Measurements from ENCODE around the gene TLE5.

DNA sequence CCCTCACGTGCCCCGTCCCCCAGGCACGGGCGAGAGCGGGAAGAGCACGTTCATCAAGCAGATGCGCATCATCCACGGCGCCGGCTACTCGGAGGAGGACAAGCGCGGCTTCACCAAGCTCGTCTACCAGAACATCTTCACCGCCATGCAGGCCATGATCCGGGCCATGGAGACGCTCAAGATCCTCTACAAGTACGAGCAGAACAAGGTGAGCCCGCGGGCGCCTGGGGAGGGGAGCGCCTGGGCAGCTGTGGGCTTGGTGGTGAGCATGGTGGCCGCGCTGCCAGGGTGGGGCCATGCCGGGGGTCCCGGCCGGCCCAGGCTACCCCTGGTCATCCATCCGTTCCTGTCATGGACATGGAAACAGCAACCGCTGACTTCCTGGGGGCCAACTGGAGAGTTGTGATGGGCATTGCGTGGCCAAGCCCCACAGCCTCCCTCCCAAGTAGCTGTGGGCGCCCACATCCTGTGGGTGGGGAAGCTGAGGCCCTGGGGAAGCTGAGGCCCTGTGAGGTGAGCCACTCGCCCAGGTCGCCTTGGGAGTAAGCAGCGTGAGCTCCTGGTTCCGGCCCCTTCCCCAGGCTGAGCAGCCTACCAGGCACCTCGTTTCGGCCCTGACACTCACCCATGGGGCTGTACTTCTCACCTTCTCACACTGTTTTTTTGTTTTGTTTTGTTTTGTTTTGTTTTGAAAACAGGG lies 48.0 kb upstream of the TLE5 start:
- TF ChIP-seq RARB (CRISPR knock-in tag; IDR thresholded peaks at IDR 0.05) (no peak), SNAI2 (CRISPR knock-in tag; IDR thresholded peaks at IDR 0.05) (no peak), ESRRG (CRISPR knock-in tag; IDR thresholded peaks at IDR 0.05) (no peak), ZNF8 (CRISPR knock-in tag; IDR thresholded peaks at IDR 0.05) (no peak)
- TF ChIP-seq, protein P1, sequence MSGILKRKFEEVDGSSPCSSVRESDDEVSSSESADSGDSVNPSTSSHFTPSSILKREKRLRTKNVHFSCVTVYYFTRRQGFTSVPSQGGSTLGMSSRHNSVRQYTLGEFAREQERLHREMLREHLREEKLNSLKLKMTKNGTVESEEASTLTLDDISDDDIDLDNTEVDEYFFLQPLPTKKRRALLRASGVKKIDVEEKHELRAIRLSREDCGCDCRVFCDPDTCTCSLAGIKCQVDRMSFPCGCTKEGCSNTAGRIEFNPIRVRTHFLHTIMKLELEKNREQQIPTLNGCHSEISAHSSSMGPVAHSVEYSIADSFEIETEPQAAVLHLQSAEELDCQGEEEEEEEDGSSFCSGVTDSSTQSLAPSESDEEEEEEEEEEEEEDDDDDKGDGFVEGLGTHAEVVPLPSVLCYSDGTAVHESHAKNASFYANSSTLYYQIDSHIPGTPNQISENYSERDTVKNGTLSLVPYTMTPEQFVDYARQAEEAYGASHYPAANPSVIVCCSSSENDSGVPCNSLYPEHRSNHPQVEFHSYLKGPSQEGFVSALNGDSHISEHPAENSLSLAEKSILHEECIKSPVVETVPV (CRISPR knock-in tag; IDR thresholded peaks at IDR 0.05) = no peak

Measured in SK-N-SH treated with all-trans-retinoic acid at 6 μM for 48 hours (cell line).